ENCODE results near the gene ATP8B1. TPM values are rescaled to one million over a fixed set of nuclear protein-coding genes. Genes with fewer than 3 reads are reported as not detected.

The ATP8B1 gene
- total and polyA plus RNA-seq, 2 of the 8 experiments (the other 6 are each of a cell fraction or from before 2014, with no cell fraction given): 1.1 to 4.6 TPM

GRCh38 chr18:57716549-57716948 lies 86.6 kb downstream of the ATP8B1 start:
- WGBS, 2 experiments (ENCODE audit: extremely low coverage in 1 of 2, insufficient coverage in 1 of 2, insufficient read length in 1 of 2, insufficient replicate concordance in 2 of 2, low coverage in 1 of 2, low lambda C conversion rate in 2 of 2, missing lambda C conversion rate in 1 of 2): 76% methylated on average over 3 of the region's 3 CpGs; no CpG with 5 or more reads in 1 of the 2 experiments
- no peaks in the 10 kb centered on the region for H4K20me1 ChIP-seq (replicated peaks in 1 of 2; ENCODE audit: control insufficient read depth in 1 of 2, insufficient read depth in 2 of 2, low read length in 2 of 2)
- POLR2A ChIA-PET (ENCODE audit: partially characterized antibody): no interaction called here
- TF ChIP-seq TEAD4 (IDR thresholded peaks at IDR 0.05; ENCODE audit: low read depth, low read length) (no peak), SP1 (IDR thresholded peaks at IDR 0.05; ENCODE audit: low read depth, low read length) (no peak), RNF2 (IDR thresholded peaks at IDR 0.05; ENCODE audit: borderline replicate concordance, low read depth, low read length, missing control alignments, poor library complexity, severe bottlenecking) (no peak), KDM4A (IDR thresholded peaks at IDR 0.05; ENCODE audit: low read depth, low read length, severe bottlenecking) (no peak), CHD1 (IDR thresholded peaks at IDR 0.05; ENCODE audit: low read depth, low read length) (no peak), SIX5 (IDR thresholded peaks at IDR 0.05; ENCODE audit: low read depth, low read length) (no peak), SP4 (IDR thresholded peaks at IDR 0.05; ENCODE audit: low read length) (no peak), MAFK (IDR thresholded peaks at IDR 0.05; ENCODE audit: low read depth, low read length) (no peak), ATF2 (IDR thresholded peaks at IDR 0.05; ENCODE audit: low read length) (no peak), HDAC6 (IDR thresholded peaks at IDR 0.05; ENCODE audit: low read depth, low read length) (no peak), TCF12 (IDR thresholded peaks at IDR 0.05; ENCODE audit: low read depth, low read length) (no peak)

More at GRCh38 chr18:57716549-57716948, 86.6 kb downstream of the ATP8B1 start:
- no peak overlapping the region for H2AK5ac ChIP-seq (ENCODE audit: low read depth, low read length)
- H3K27me3 ChIP-seq (replicated peaks in 1 of 4; ENCODE audit: control insufficient read depth in 3 of 4, extremely low read depth in 1 of 4, insufficient read depth in 3 of 4, low read length in 3 of 4): no peaks in the 10 kb centered on the region
- H3K9ac ChIP-seq (replicated peaks in 1 of 4; ENCODE audit: extremely low read depth in 1 of 4, low read depth in 3 of 4, low read length in 3 of 4): no peak overlapping the region
- H3K4me3 ChIP-seq (ENCODE audit: extremely low read depth in 1 of 4, insufficient read depth in 2 of 4, low read depth in 3 of 4, low read length in 4 of 4): no peak overlapping the region
- H2BK20ac ChIP-seq (ENCODE audit: low read length): no peak overlapping the region
- no peak overlapping the region for H3K14ac ChIP-seq (ENCODE audit: insufficient read length)
- no peak overlapping the region for H2BK15ac ChIP-seq (ENCODE audit: low read length)
- no peaks in the 10 kb centered on the region for H3K79me2 ChIP-seq (ENCODE audit: control insufficient read depth in 1 of 2, insufficient read depth in 2 of 2, low read length in 2 of 2)
- no peak overlapping the region for H3K18ac ChIP-seq (ENCODE audit: extremely low read depth, low read length)
- H2BK12ac ChIP-seq (ENCODE audit: low read depth, low read length): no peak overlapping the region
- no peaks in the 10 kb centered on the region for H3K4me1 ChIP-seq (replicated peaks in 1 of 4; ENCODE audit: control insufficient read depth in 3 of 4, insufficient read depth in 4 of 4, low read length in 3 of 4)
- no peak overlapping the region for H2BK120ac ChIP-seq (replicated peaks; ENCODE audit: low read depth, low read length)
- no peaks in the 10 kb centered on the region for H3K23me2 ChIP-seq (ENCODE audit: low read depth, low read length)
- H3K9me3 ChIP-seq (ENCODE audit: insufficient read depth in 2 of 2, low read depth in 1 of 2, low read length in 1 of 2): peaks cover 0 to 6% of the 10 kb centered on the region in 2 experiments; a peak in 1 of 4 replicates
- H3K27ac ChIP-seq (ENCODE audit: low read depth, low read length): no peak overlapping the region
- CTCF ChIA-PET (ENCODE audit: partially characterized antibody): interaction anchor here (0.6 to 0.9 kb wide), 2 partner anchors 15 to 657 kb away, joined by 3 read pairs; no protein-coding TSS in a partner anchor
- no peak overlapping the region for H3K23ac ChIP-seq (ENCODE audit: insufficient read length)
- no peaks in the 10 kb centered on the region for H3K36me3 ChIP-seq (ENCODE audit: control insufficient read depth in 2 of 4, insufficient read depth in 4 of 4, low read length in 3 of 4)
- no peak overlapping the region for H2AFZ ChIP-seq (ENCODE audit: low read length)
- H4K91ac ChIP-seq (replicated peaks; ENCODE audit: insufficient read length, low read length): no peak overlapping the region
- H3K79me1 ChIP-seq (ENCODE audit: low read depth, low read length): no peaks in the 10 kb centered on the region
- FAIRE-seq: no peak
- H4K8ac ChIP-seq (ENCODE audit: extremely low read depth, insufficient read depth, low read length): no peak overlapping the region
- H3K56ac ChIP-seq (replicated peaks; ENCODE audit: insufficient read length, low read depth, low read length): no peak overlapping the region
- no peak overlapping the region for H4K5ac ChIP-seq (ENCODE audit: insufficient read length, low read depth, low read length)
- H2BK5ac ChIP-seq (ENCODE audit: low read depth, low read length): no peak overlapping the region
- DNase-seq (ENCODE audit: low read depth in 1 of 2, low spot score in 2 of 2): no peak
- no peak overlapping the region for H3K4ac ChIP-seq (replicated peaks; ENCODE audit: insufficient read length, low read depth, low read length)
- no peak overlapping the region for H3K4me2 ChIP-seq (ENCODE audit: insufficient read depth in 1 of 2, low read depth in 2 of 2, low read length in 2 of 2)

Measured in H1 (cell line).